Right forelimb (tissue), 1 donor: Measurements from ENCODE around the gene MRM3.
A peak's percentile ranks its signal among the peaks of the same experiment; 100 is the strongest.
"Not testable (repeated sequence)": the region's sequence is repeated elsewhere in the genome, so short reads cannot be mapped to it uniquely, and the experiment has no call there.

Source experiments
- DNase-seq: peaks from one replicate; pipeline ENCODE4 v3.0.0-alpha.2; 2018

MRM3 gene

DNA sequence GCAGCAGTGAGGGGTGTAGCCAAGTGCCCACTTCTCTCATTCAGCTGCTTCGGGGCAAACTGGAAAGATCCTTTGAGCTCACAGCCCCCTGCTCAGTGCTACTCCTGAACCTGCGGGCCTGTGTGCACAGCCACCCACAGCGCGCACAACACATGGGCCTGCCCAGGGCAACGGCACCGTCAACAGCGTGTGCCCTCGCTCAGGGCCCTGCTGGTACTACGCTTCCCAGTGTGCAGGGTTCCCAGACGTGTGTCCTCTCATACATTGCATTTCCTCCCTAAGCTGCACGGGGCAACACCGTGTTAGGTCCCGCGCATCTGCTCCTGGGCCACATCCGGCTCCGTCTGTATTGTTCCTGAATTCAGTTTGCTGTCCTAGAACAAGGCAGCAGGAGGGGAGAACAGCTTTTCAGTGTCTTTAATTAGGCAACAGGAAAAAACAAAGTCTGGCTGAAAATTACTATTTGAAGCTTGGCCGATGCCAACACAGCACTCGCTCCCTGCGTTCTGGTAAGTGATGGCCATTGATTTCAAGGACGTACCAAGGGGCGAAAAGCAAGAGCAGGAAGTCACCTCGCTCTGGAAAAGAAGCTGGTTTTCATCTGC, 15.2 kb downstream of the MRM3 start:
- DNase-seq, result peak; percentile 33

- DNase-seq, result peak; percentile 35
Measured at GRCh38 chr17:798246-798645, 16.1 kb downstream of the MRM3 start.

GRCh38 chr17:799261-799660, 17.1 kb downstream of the MRM3 start:
- DNase-seq, result peak; percentile 28

DNA sequence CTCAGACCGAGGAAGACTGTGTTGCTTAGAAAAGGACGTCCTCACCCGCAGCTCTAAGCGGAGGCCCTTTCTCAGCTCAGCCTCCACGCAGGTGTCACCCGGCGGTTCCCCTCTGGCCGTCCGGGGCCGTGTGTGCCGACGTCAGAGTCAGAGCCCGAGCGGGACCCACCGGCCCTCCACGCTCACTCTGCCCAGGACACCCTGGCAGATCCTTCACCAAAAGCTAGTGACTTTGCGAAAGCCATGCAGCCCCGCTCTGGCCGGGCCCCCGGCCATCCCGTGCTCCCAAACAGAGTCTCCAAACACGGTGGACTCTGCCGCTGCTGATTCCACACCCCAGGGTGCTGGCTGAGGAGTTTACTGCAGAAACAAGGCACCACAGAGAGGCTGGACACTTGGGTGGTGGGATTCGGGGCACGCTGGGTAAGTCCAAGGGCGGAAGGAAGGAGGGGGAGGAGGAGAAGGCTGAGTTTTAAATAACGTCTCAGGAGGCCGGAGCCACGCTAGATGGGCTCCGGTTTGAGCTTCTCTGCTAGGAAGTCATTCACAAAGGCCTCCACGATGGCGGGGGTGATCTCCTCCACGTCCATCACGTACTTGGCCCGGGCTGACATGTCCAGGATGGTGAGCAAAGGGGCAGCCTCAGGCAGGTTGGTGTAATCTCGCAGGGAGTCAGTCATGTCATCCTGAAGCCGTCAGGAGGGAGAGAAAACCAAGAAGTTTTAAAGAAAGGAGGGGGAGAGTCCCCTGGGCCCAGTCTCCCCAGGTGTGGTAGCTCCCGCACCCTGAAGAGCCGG, 18.5 kb downstream of the MRM3 start:
- no peak for DNase-seq

- DNase-seq, result no peak
Measured at GRCh38 chr17:801660-802059, 19.5 kb downstream of the MRM3 start.

GRCh38 chr17:802481-802880, 20.3 kb downstream of the MRM3 start:
- DNase-seq, result no peak

GRCh38 chr17:802901-803881, 21.0 kb downstream of the MRM3 start:
- no peak for DNase-seq

GRCh38 chr17:804541-805435, 22.6 kb downstream of the MRM3 start:
- no peak for DNase-seq

GRCh38 chr17:805886-806285, 23.7 kb downstream of the MRM3 start:
- DNase-seq, result not testable (repeated sequence)

DNA sequence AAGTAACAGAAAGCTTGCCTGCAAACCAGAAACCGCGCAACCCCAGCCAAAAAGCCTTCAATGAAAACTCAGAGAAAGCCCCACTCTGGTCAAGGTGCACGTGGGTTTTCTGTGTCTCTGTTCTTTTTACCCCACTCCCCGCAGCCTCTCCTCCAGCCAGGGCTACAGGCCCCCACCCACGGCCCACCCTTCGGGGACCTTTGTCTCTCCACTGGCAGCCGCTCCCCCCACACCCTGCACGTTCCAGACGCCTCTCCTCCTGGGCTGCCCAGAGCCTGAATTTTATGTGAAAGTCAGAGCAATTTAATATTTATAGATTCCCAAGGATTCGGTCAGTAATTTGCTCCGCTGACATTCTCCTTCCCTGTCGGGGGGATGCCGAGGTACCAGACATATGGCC, 24.2 kb downstream of the MRM3 start:
- no peak for DNase-seq

- DNase-seq, result no peak
Measured at GRCh38 chr17:806781-807522, 24.8 kb downstream of the MRM3 start.

- DNase-seq, result no peak
Measured at GRCh38 chr17:807523-808294, 25.6 kb downstream of the MRM3 start.

DNA sequence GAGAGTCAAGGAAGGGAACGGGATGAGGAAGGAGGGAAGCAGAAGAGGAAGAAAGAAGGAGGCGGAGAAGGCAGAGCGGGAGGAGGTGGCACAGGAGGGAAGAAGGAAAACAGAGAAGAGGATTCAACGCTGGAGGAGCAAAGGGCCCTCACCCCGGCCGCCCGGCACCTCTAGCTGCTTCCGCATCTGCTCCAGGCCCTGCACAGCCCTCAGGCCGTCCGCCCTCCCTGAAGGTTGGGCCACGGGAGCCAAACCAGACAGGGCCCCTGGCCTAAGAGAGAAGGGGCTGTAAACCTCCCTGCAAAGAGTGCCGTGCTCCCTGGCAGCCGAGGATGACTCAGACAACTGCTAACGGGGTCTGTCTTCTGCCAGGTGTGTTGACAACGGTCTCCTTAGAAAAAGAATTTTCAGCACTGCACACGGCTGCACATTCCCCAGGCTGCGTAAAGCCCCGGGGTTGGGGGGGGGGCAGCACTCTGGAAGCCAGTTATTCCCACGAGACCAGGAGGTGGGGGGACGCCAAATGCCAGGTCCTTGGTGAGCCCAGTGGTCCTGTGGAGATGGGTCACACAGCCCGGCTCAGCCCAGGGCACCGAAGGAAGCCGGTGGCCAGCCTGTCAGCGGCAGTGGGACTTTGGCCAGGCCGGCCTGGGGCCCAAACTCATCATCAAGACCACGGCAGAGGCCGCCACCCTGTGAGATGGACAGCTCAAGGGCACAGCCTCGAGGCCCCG, 29.1 kb downstream of the MRM3 start:
- no peak for DNase-seq

DNA sequence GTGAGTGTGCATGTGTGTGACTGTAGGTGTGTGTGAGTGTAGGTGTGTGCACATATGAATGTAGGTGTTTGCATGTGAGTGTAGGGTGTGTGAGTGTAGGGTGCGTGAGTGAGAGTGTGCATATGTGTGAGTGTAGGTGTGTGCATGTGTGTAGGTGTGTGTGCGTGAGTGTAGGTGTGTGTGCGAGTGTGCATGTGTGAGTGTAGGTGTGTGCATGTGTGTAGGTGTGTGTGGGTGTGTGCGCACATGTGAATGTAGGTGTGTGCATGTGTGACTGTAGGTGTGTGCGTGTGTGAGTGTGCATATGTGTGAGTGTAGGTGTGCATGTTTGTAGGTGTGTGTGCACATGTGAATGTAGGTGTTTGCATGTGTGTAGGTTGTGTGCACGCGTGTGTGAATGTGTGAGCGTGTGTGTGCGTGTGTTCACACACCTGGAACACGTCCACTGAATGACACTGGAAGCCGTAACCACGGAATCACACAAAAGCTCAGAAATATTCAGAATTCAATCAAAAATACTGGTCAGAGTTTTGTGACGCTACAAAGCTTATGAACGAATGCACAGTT, 30.6 kb downstream of the MRM3 start:
- no peak for DNase-seq

GRCh38 chr17:814371-814770, 32.2 kb downstream of the MRM3 start:
- no peak for DNase-seq

DNA sequence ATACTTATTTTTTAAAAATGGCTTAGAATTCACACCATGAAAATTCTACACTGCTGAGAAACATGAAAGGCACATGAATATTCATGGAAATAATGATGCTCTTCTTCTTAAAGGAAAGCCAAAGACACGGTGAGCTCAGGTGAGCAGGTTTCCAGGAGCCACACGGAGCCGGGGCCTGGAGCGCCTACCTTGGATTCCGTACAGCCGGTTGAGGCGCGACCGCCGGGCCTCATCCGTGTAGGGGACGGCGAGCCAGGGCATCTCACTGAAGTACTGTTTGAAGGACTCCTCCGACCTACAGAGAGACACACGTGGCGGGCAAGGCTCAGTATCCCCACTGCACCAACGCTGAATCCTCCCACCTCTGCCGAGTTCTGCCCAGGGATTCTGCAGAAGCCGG, 37.1 kb downstream of the MRM3 start:
- no peak for DNase-seq

- DNase-seq, result no peak
Measured at GRCh38 chr17:823501-823902, 41.3 kb downstream of the MRM3 start.

- no peak for DNase-seq
Measured at GRCh38 chr17:824378-824777, 42.2 kb downstream of the MRM3 start.

DNA sequence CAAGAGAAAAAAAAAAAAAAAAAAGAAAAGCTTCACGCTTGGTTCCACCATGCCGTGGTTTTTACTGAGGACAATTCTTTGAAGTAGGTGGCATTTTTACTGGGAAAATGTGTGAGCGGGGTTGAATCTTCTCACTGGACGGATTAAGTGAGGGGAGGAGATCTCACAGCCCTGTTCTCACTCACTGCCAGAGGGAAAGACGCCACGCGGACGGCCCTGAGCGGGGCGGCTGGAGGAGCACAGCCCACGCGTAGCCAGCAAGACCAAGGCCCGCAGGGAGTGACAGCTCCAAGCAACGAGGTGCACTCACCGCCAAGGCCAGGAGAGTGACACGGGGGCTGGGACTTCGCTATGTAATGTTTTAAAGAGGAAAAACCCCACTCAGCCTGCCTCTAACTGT, 43.1 kb downstream of the MRM3 start:
- DNase-seq, result no peak

- no peak for DNase-seq
Measured at GRCh38 chr17:826778-827177, 44.6 kb downstream of the MRM3 start.
